Activated CD4-positive, alpha-beta T cell treated with anti-CD3 and anti-CD28 coated beads for 4 hours (primary cell): ENCODE data around the gene FOXF2.

Source experiments
- DNase-seq, 2 donors: peaks; one replicate each; pipeline ENCODE4 v3.0.0-alpha.2; 2020

FOXF2 gene

GRCh38 chr6:1415416-1416063, 26.2 kb downstream of the FOXF2 start:
- DNase-seq, result no peak

GRCh38 chr6:1416191-1416760, 26.9 kb downstream of the FOXF2 start:
- DNase-seq, result no peak

- no peak for DNase-seq
Measured at GRCh38 chr6:1416820-1417219, 27.4 kb downstream of the FOXF2 start.

GRCh38 chr6:1417718-1418117, 28.3 kb downstream of the FOXF2 start:
- no peak for DNase-seq

- DNase-seq, result no peak
Measured at GRCh38 chr6:1418471-1419191, 29.3 kb downstream of the FOXF2 start.

GRCh38 chr6:1420382-1420781, 31.0 kb downstream of the FOXF2 start:
- no peak for DNase-seq

GRCh38 chr6:1422290-1422689, 32.9 kb downstream of the FOXF2 start:
- DNase-seq, result no peak

- no peak for DNase-seq
Measured at GRCh38 chr6:1423578-1423977, 34.2 kb downstream of the FOXF2 start.

GRCh38 chr6:1424306-1424927, 35.0 kb downstream of the FOXF2 start:
- DNase-seq, result no peak

- no peak for DNase-seq
Measured at GRCh38 chr6:1426416-1426815, 37.0 kb downstream of the FOXF2 start.

GRCh38 chr6:1435806-1436205, 46.4 kb downstream of the FOXF2 start:
- DNase-seq, result no peak

GRCh38 chr6:1436334-1437306, 47.2 kb downstream of the FOXF2 start:
- DNase-seq, result peak; percentile 18 to 55

- no peak for DNase-seq
Measured at GRCh38 chr6:1437553-1438406, 48.4 kb downstream of the FOXF2 start.

- no peak for DNase-seq
Measured at GRCh38 chr6:1438471-1438881, 49.1 kb downstream of the FOXF2 start.

- no peak for DNase-seq
Measured at GRCh38 chr6:1439349-1439748, 50.0 kb downstream of the FOXF2 start.

GRCh38 chr6:1442929-1443328, 53.6 kb downstream of the FOXF2 start:
- no peak for DNase-seq
